Stimulated activated CD4-positive, alpha-beta T cell treated with anti-CD3 and anti-CD28 coated beads, Interleukin-4, amount 100 ng/mL, for 4 hours (primary cell): Measurements from ENCODE around the gene MDH1B.

ENCODE experiments used
- DNase-seq, 2 experiments: peaks; one replicate each; pipeline ENCODE4 v3.0.0-alpha.2; 2020

Gene MDH1B

DNA sequence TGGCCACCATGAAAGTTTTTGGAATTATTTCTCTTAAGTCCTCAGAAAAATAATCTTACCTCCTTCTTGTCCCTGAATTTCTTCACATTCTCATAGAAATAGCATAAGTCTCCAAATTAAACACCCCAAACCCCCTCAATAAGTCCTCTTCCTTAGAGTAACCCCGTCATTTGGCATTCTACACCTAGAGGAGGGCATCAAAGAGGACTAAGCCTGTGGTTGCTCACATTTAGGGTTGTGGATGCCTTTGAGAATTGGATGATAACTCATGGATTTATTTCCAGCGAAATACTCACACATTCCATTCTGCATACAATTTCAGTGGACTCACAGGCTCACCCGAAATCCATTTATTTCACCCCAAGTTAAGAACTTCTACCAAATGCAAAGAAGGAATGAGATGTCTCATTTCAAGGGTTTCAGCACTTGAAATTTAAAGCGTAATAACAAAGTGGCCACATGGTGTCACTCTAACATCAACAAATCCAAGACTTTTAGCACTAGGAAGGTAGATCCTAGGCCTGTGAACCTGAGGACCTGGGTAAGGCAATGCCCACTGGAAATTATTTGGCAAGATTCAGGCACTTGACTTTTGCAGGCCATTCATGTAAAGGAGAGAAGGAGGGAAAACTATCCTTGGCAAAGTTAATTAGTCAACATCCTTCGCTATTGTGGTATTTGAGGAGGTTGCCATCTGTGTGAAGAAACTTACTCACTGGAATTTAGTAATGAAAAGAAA is 71.6 kb downstream of the MDH1B start:
- no peak for DNase-seq

- DNase-seq: no peak
Observed at GRCh38 chr2:206692971-206693370, 72.2 kb downstream of the MDH1B start.

DNA sequence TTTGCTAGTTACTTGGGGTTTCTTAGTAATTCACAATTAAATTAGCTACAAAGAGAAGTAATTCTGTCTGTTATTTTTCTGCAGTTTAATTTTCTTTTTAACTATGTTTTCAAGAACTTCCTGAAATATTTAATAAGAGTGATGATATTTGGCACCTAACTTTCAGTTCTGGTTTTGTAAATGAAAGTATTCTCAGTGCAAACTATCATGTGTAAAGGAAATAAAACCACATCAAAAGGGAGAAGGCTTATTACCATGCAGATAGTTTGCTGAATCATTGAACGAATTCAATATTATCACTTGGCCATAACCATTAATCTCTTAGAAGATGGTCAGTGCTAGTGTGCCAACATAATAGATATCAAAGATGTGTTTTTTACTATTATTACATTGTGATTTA is 76.1 kb downstream of the MDH1B start:
- DNase-seq: no peak

- DNase-seq: no peak
Observed at GRCh38 chr2:206688453-206688852, 76.7 kb downstream of the MDH1B start.
